Measurements from ENCODE around the gene ARF5.
"Not testable (repeated sequence)": the region's sequence is repeated elsewhere in the genome, so short reads cannot be mapped to it uniquely, and the experiment has no call there.

Gene ARF5

GRCh38 chr7:127588019-127588696 lies at the start of gene ARF5:
TSS of gene ARF5 (plus strand) at chr7:127588411. CDS start at chr7:127588499, 88 bp downstream.
- TF ChIP-seq, protein P1, sequence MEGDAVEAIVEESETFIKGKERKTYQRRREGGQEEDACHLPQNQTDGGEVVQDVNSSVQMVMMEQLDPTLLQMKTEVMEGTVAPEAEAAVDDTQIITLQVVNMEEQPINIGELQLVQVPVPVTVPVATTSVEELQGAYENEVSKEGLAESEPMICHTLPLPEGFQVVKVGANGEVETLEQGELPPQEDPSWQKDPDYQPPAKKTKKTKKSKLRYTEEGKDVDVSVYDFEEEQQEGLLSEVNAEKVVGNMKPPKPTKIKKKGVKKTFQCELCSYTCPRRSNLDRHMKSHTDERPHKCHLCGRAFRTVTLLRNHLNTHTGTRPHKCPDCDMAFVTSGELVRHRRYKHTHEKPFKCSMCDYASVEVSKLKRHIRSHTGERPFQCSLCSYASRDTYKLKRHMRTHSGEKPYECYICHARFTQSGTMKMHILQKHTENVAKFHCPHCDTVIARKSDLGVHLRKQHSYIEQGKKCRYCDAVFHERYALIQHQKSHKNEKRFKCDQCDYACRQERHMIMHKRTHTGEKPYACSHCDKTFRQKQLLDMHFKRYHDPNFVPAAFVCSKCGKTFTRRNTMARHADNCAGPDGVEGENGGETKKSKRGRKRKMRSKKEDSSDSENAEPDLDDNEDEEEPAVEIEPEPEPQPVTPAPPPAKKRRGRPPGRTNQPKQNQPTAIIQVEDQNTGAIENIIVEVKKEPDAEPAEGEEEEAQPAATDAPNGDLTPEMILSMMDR (IDR thresholded peaks at IDR 0.05; ENCODE audit: borderline replicate concordance, insufficient read depth, low read depth, low read length), result no peak
- peak within 1 kb of the TSS; percentile 88 for H3K4me3 ChIP-seq (ENCODE audit: low read depth, low read length)

DNA sequence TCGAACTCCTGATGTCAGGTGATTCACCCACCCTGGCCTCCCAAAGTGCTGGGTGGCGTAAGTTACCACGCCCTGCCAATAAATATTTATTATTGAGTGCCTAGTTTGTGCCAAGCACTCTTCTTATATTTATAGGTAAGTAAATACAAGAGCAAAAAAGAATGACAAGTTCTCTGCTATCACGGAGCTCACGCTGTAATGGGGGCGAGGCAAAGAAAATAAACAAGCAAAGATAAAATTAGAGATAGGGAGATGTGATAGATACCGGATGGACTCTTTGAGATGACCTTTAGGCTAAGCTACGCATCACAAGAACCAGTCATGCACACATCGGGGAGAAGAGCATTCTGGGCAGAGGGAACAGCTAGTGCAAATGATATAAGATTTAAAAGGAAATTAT lies 49.1 kb upstream of the ARF5 start:
- H3K4me3 ChIP-seq (ENCODE audit: low read depth, low read length), result no peak overlapping the region
- TF ChIP-seq, protein P1 (IDR thresholded peaks at IDR 0.05; ENCODE audit: borderline replicate concordance, insufficient read depth, low read depth, low read length), result no peak

- H3K4me3 ChIP-seq (ENCODE audit: low read depth, low read length), result not testable (repeated sequence)
Observed at GRCh38 chr7:127540461-127540860, 47.8 kb upstream of the ARF5 start.

- H3K4me3 ChIP-seq (ENCODE audit: low read depth, low read length), result no peak overlapping the region
- TF ChIP-seq, protein P1 (IDR thresholded peaks at IDR 0.05; ENCODE audit: borderline replicate concordance, insufficient read depth, low read depth, low read length), result no peak
Observed at GRCh38 chr7:127541548-127541947, 46.7 kb upstream of the ARF5 start.

GRCh38 chr7:127546313-127546712 lies 41.9 kb upstream of the ARF5 start:
- H3K4me3 ChIP-seq (ENCODE audit: low read depth, low read length), result no peak overlapping the region
- TF ChIP-seq, protein P1 (IDR thresholded peaks at IDR 0.05; ENCODE audit: borderline replicate concordance, insufficient read depth, low read depth, low read length), result no peak

DNA sequence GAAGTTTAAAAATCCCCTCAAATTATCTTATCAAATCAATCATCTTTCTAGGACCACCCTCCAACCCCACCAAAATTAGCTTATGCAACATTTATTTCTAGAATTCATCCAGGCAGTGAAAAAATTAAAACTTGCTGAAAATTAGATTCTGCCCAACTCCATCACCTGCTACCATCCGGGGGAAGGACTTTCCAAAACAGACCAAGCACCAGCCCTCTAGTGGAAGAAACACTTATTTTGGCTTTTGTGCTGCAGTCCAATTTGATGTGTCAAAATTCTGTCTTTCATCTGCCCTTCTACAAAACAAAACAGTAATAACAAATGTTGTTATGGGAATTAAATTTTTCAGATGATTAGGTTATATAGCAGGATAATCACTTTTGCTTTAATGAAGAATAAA lies 38.0 kb upstream of the ARF5 start:
- TF ChIP-seq, protein P1 (IDR thresholded peaks at IDR 0.05; ENCODE audit: borderline replicate concordance, insufficient read depth, low read depth, low read length), result no peak
- no peak overlapping the region for H3K4me3 ChIP-seq (ENCODE audit: low read depth, low read length)

- TF ChIP-seq, protein P1 (IDR thresholded peaks at IDR 0.05; ENCODE audit: borderline replicate concordance, insufficient read depth, low read depth, low read length), result no peak
- H3K4me3 ChIP-seq (ENCODE audit: low read depth, low read length), result no peak overlapping the region
Observed at GRCh38 chr7:127551941-127552340, 36.3 kb upstream of the ARF5 start.

Measured in GM12875 (cell line).